RWPE2 (cell line): Measurements from ENCODE around the gene RSPH1.

Source experiments
- ATAC-seq: fragments of 200-7000 bp; cut with Tn5 transposase; 3 replicates; pipeline ENCODE4 v1.9.1; 2021; ENCODE audit warnings: low read depth
- DNase-seq: peaks from one replicate; pipeline ENCODE4 v3.0.0-alpha.2; 2020; ENCODE audit warnings: low spot score
- H3K27ac ChIP-seq: fragments of 450-650 bp; 2 replicates; pipeline ENCODE4 v1.5.1; 2017; ENCODE audit warnings: mild to moderate bottlenecking; ENCODE audit not compliant: poor library complexity, severe bottlenecking
- H3K27me3 ChIP-seq: fragments of 250-450 bp; sonication (Bioruptor Pico); 2 replicates; pipeline ENCODE4 v1.5.1; 2021; ENCODE audit warnings: mild to moderate bottlenecking, moderate library complexity; ENCODE audit not compliant: insufficient read depth, poor library complexity, severe bottlenecking
- H3K36me3 ChIP-seq: fragments of 250-450 bp; sonication (Bioruptor Pico); 2 replicates; pipeline ENCODE4 v1.5.1; 2020; ENCODE audit warnings: low read depth, mild to moderate bottlenecking, moderate library complexity
- H3K4me1 ChIP-seq: fragments of 250-450 bp; sonication (Bioruptor Pico); 2 replicates; pipeline ENCODE4 v1.5.1; 2021; ENCODE audit warnings: mild to moderate bottlenecking, moderate library complexity; ENCODE audit not compliant: insufficient read depth, poor library complexity, severe bottlenecking
- H3K4me3 ChIP-seq: fragments of 250-450 bp; sonication (Bioruptor Pico); 2 replicates; pipeline ENCODE4 v1.5.1; 2021; ENCODE audit warnings: mild to moderate bottlenecking, moderate library complexity; ENCODE audit not compliant: severe bottlenecking
- H3K9me3 ChIP-seq: fragments of 250-450 bp; sonication (Bioruptor Pico); 2 replicates; pipeline ENCODE4 v1.5.1; 2021; ENCODE audit warnings: mild to moderate bottlenecking, moderate library complexity; ENCODE audit not compliant: severe bottlenecking
- TF ChIP-seq, protein P1 (sequence below): fragments of 450-650 bp; IDR thresholded peaks from one replicate; pipeline ENCODE4 v1.5.1; 2017; ENCODE audit warnings: mild to moderate bottlenecking, moderate library complexity; ENCODE audit not compliant: poor library complexity, severe bottlenecking

RSPH1 gene

DNA sequence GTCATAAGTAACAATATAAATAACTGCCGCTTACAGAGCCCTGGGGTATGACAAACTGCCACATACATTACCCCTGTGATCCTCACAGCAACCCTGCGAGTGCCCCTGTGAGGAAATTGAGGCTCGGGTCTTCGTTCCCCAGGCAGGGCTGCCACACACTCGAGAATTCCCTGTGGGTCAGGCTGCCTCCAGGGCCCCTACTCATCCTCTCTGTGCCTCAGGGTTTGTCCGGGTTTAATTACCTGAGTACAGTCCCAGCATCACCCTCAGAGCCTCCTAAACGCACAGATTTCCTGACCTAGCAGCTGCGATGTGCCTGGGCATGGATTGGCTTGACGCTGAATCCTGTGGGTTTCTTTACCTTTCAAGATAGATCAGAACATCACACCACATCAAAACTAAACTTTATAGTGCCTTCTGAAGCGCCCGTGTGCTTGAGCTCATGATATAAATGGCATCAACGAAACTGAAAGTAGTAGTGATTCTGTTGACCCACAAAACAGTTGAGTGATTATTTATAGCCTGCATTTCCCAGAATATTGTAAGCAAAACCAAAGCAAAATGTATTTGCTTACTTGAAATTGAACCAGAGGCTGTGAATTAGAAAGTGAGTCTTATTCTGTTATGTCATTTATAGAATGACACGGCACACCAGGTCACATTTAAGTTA is 31.6 kb upstream of the RSPH1 start:
- H3K36me3 ChIP-seq, result 0 out of 2 replicates have a peak, but pooled peaks cover 3% of the 10 kb centered on the region
- TF ChIP-seq, protein P1, sequence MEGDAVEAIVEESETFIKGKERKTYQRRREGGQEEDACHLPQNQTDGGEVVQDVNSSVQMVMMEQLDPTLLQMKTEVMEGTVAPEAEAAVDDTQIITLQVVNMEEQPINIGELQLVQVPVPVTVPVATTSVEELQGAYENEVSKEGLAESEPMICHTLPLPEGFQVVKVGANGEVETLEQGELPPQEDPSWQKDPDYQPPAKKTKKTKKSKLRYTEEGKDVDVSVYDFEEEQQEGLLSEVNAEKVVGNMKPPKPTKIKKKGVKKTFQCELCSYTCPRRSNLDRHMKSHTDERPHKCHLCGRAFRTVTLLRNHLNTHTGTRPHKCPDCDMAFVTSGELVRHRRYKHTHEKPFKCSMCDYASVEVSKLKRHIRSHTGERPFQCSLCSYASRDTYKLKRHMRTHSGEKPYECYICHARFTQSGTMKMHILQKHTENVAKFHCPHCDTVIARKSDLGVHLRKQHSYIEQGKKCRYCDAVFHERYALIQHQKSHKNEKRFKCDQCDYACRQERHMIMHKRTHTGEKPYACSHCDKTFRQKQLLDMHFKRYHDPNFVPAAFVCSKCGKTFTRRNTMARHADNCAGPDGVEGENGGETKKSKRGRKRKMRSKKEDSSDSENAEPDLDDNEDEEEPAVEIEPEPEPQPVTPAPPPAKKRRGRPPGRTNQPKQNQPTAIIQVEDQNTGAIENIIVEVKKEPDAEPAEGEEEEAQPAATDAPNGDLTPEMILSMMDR, result no peak
- ATAC-seq, result no peak

GRCh38 chr21:42527127-42527488 is 31.1 kb upstream of the RSPH1 start:
- Histone ChIP-seq H3K4me1 (peaks cover 4% of the 10 kb centered on the region), H3K36me3 (0 out of 2 replicates have a peak, but pooled peaks cover 3% of the 10 kb centered on the region), H3K27me3 (no peaks in the 10 kb centered on the region), H3K9me3 (no peaks in the 10 kb centered on the region), H3K27ac (no peak overlapping the region), H3K4me3 (no peak overlapping the region)
- no peak for DNase-seq
- TF ChIP-seq, protein P1, result no peak
- ATAC-seq, result no peak

More for the DNA sequence above, 31.6 kb upstream of the RSPH1 start:
- no peaks in the 10 kb centered on the region for H3K9me3 ChIP-seq
- no peak overlapping the region for H3K4me3 ChIP-seq
- no peak overlapping the region for H3K27ac ChIP-seq
- H3K4me1 ChIP-seq, result peaks cover 4% of the 10 kb centered on the region
- no peaks in the 10 kb centered on the region for H3K27me3 ChIP-seq
- no peak for DNase-seq

DNA sequence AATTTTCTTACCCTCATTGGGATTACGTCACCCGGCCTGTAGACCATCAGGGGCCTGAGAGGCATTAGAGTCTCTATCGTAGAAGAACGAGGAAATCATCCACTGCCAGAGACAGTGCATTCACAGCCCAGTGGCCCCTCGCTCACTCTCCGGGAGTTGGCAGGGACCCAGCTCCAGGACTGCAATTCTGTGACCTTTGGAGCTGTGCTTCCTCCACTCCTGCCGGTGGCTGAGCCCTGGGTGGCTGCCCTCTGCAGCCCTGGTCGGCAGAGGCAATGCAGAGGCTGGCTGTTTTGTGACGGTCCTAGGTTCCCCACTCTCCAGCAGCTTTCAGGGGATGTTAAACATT is 30.3 kb upstream of the RSPH1 start:
- no peak for DNase-seq
- Histone ChIP-seq H3K27ac (no peak overlapping the region), H3K27me3 (no peaks in the 10 kb centered on the region), H3K9me3 (no peaks in the 10 kb centered on the region), H3K4me1 (peaks cover 4% of the 10 kb centered on the region), H3K36me3 (0 out of 2 replicates have a peak, but pooled peaks cover 3% of the 10 kb centered on the region), H3K4me3 (no peak overlapping the region)
- TF ChIP-seq, protein P1, result no peak
- ATAC-seq, result no peak

DNA sequence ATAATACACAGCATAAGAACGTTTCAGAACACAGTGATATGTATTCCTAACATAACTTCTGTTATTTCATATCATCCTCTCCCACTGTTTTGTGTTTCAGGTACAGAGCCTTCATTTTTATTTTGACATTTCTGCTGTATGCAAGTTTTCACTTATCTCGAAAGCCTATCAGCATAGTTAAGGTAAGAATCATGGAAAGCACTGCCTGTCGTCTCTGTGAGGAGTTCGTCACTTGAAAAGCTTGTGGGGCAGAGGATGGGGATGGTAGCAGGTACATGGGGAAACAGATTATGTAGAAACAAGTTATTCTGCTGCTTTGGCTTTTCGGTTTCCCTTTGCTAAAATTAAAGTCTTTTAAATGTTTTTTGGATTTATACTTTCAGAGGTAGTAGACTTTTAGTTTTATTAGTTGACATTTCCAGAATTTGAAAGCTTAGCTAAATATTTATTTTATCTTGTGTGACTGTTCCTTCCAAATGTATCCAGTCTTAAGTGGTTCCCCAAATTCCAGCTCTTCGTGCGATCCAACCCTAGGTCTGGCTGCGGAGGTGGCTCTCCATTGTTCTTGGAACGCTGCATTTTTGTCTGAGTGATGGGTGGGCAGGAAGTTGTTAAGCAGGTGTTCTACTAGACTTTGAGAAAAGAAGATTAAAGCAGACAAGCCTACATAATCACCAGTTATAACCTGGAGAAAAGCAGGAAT is 29.8 kb upstream of the RSPH1 start:
- no peak overlapping the region for H3K27ac ChIP-seq

More for the DNA sequence above, 29.8 kb upstream of the RSPH1 start:
- Histone ChIP-seq H3K4me1 (peaks cover 4% of the 10 kb centered on the region), H3K27me3 (no peaks in the 10 kb centered on the region), H3K4me3 (no peak overlapping the region), H3K36me3 (0 out of 2 replicates have a peak, but pooled peaks cover 3% of the 10 kb centered on the region), H3K9me3 (no peaks in the 10 kb centered on the region)
- TF ChIP-seq, protein P1, result no peak
- DNase-seq, result no peak
- ATAC-seq, result no peak
